Colonic mucosa (tissue), 4 donors: ENCODE measurements around the gene ACOX3. TPM values are rescaled to one million over a fixed set of nuclear protein-coding genes. Genes with fewer than 3 reads are reported as not detected.
"Not testable (repeated sequence)": the region's sequence is repeated elsewhere in the genome, so short reads cannot be mapped to it uniquely, and the experiment has no call there.

Source experiments
- DNase-seq: peaks from one replicate; pipeline ENCODE4 v3.0.0-alpha.2; 2020
- H3K27ac ChIP-seq: fragments of 200-600 bp; one replicate; pipeline ENCODE4 v1.8.0; 2021
- H3K27me3 ChIP-seq: fragments of 200-600 bp; one replicate; pipeline ENCODE4 v1.8.0; 2021
- H3K36me3 ChIP-seq: fragments of 200-600 bp; one replicate; pipeline ENCODE4 v1.8.0; 2021
- H3K4me1 ChIP-seq: fragments of 200-600 bp; one replicate; pipeline ENCODE4 v1.8.0; 2021; ENCODE audit warnings: mild to moderate bottlenecking
- H3K4me3 ChIP-seq: fragments of 200-600 bp; one replicate; pipeline ENCODE4 v1.8.0; 2021
- H3K9ac ChIP-seq, 2 donors: one replicate each; pipeline ENCODE4 v1.7.0; 2013; ENCODE audit warnings: control low read depth in 2 of 2, low read depth in 2 of 2, low read length in 2 of 2
- H3K9me3 ChIP-seq: fragments of 200-600 bp; one replicate; pipeline ENCODE4 v1.8.0; 2021
- CTCF ChIP-seq: fragments of 200-600 bp; IDR thresholded peaks from one replicate; pipeline ENCODE4 v1.8.0; 2022; ENCODE audit warnings: antibody characterized with exemption, mild to moderate bottlenecking
- intact Hi-C: fragments of 100-400 bp; cut with DNase I; formaldehyde crosslinking; loops from one replicate; pipeline ENCODE4 v1.14.1; 2022
- total RNA-seq, 2 donors: library from RNA; stranded (reverse); fragmentation: NEBNext Ultra II Directional in 1 of 2; extraction: Animal tissue kit (Norgen Biotek cat#: 25700) in 1 of 2; gene quantifications; one replicate each; pipeline ENCODE4 v1.2.1, GENCODE V29; 2021
- donor health status: healthy.
- donor health status: DM: no; HTN: no; CAD: no.
- donor health status: DM: no; HTN: no; CAD: no.

The ACOX3 gene
- total RNA-seq, 2 donors from 2014 or later = 19.9 to 26.1 TPM

GRCh38 chr4:8350352-8350751, 90.2 kb downstream of the ACOX3 start:
- no peaks in the 10 kb centered on the region for H3K27me3 ChIP-seq
- no peak overlapping the region for H3K9ac ChIP-seq
- H3K27ac ChIP-seq = no peak overlapping the region
- intact Hi-C loops = no loop called here
- TF ChIP-seq CTCF = no peak
- H3K9me3 ChIP-seq = no peaks in the 10 kb centered on the region
- no peak overlapping the region for H3K4me3 ChIP-seq
- DNase-seq = no peak
- H3K36me3 ChIP-seq = no peaks in the 10 kb centered on the region
- H3K4me1 ChIP-seq = no peaks in the 10 kb centered on the region

- H3K36me3 ChIP-seq = no peaks in the 10 kb centered on the region
- no peak overlapping the region for H3K4me3 ChIP-seq
- intact Hi-C loops = no loop called here
- no peak overlapping the region for H3K27ac ChIP-seq
- H3K9ac ChIP-seq = no peak overlapping the region
- no peaks in the 10 kb centered on the region for H3K4me1 ChIP-seq
- no peak for DNase-seq
- TF ChIP-seq CTCF = no peak
- no peaks in the 10 kb centered on the region for H3K9me3 ChIP-seq
- H3K27me3 ChIP-seq = no peaks in the 10 kb centered on the region
These were observed 90.8 kb downstream of the ACOX3 start for GRCh38 chr4:8349664-8350236.

GRCh38 chr4:8349236-8349635, 91.3 kb downstream of the ACOX3 start:
- H3K9me3 ChIP-seq, H3K9ac ChIP-seq, intact Hi-C loops, H3K36me3 ChIP-seq, DNase-seq, H3K4me1 ChIP-seq, H3K4me3 ChIP-seq, H3K27ac ChIP-seq, H3K27me3 ChIP-seq: not testable (repeated sequence)

- no peak overlapping the region for H3K27ac ChIP-seq
- H3K36me3 ChIP-seq = no peaks in the 10 kb centered on the region
- TF ChIP-seq CTCF = no peak
- intact Hi-C loops = no loop called here
- no peaks in the 10 kb centered on the region for H3K4me1 ChIP-seq
- DNase-seq = no peak
- no peaks in the 10 kb centered on the region for H3K27me3 ChIP-seq
- H3K4me3 ChIP-seq = no peak overlapping the region
- no peaks in the 10 kb centered on the region for H3K9me3 ChIP-seq
- no peak overlapping the region for H3K9ac ChIP-seq
These were observed 92.5 kb downstream of the ACOX3 start for GRCh38 chr4:8348071-8348470.

- Histone ChIP-seq H3K36me3 (no peaks in the 10 kb centered on the region), H3K27me3 (no peaks in the 10 kb centered on the region), H3K9me3 (no peaks in the 10 kb centered on the region), H3K4me3 (no peak overlapping the region), H3K27ac (no peak overlapping the region), H3K9ac (no peak overlapping the region), H3K4me1 (no peaks in the 10 kb centered on the region)
- TF ChIP-seq CTCF = no peak
- intact Hi-C loops = no loop called here
- no peak for DNase-seq
These were observed 92.9 kb downstream of the ACOX3 start for GRCh38 chr4:8347660-8348059.

- intact Hi-C loops = no loop called here
- H3K36me3 ChIP-seq = no peaks in the 10 kb centered on the region
- no peak for DNase-seq
- no peak overlapping the region for H3K27ac ChIP-seq
- no peaks in the 10 kb centered on the region for H3K9me3 ChIP-seq
- H3K9ac ChIP-seq = no peak overlapping the region
- H3K27me3 ChIP-seq = no peaks in the 10 kb centered on the region
- no peak for TF ChIP-seq CTCF
- no peaks in the 10 kb centered on the region for H3K4me1 ChIP-seq
- no peak overlapping the region for H3K4me3 ChIP-seq
These were observed 93.5 kb downstream of the ACOX3 start for GRCh38 chr4:8346838-8347605.
